GM10847 (cell line): Measurements from ENCODE around the gene VN1R5.

Source experiments
- POLR2A ChIP-seq: IDR thresholded peaks from 2 replicates; pipeline ENCODE4 v1.6.1; 2011; ENCODE audit not compliant: insufficient read length; ENCODE audit errors: extremely low read depth

The VN1R5 gene

DNA sequence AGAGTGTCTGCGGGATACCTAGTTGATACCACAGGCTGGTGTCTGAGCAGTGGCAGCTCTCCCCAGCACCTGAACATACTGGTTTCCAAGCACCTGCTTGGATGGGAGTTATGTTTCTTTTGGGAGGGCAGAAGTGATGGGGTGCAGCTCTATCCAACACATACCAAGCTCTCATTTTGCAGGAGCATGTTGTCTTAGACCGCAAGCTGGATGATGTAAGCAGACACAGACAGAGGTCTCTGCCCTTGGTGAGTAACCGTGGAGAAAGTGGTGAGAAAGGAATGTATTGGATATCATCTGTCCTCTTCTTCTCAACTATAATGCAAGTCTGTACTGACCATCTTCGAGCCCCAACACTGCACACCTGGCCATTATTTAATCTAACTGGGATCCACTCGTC, 38.4 kb downstream of the VN1R5 start:
- TF ChIP-seq POLR2A: no peak

DNA sequence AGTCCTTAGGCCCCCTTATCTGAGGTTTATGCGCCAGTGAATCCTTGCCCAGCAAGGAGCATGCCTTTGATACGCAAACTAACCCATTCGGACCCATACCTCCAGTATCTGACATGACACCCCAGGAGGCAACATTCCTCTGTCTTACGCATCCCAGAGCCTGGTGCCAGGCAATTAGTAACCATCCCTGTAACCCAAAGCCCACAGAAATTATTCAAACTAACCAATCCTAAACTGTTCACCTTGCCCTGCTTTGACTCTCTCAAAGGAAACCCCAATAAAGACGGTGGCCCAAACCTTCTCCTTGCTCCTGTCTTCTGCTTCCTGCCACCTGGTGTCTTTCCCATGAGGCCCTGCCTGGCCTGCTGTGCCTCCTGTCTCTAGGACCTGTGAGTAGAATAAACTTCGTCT, 39.4 kb downstream of the VN1R5 start:
- TF ChIP-seq POLR2A: no peak

DNA sequence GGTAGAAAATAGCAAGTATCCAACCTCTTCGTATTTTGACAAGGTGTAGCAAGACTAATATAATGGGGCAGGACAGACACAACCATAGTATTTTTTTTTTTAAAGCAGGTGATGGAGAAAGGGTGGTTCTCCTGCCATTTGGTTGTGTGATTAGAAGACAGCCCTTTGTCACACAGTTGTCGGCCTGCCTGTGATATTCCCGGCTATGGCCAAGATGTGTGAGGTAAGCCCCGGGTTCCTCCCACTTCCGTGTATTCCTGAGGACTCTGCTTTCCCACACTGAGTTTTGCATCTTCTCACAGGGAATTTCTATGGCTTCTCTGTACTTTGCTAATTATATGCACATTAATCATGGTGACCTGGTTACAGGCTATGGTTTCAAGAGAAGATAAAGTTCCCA, 39.9 kb downstream of the VN1R5 start:
- no peak for TF ChIP-seq POLR2A

DNA sequence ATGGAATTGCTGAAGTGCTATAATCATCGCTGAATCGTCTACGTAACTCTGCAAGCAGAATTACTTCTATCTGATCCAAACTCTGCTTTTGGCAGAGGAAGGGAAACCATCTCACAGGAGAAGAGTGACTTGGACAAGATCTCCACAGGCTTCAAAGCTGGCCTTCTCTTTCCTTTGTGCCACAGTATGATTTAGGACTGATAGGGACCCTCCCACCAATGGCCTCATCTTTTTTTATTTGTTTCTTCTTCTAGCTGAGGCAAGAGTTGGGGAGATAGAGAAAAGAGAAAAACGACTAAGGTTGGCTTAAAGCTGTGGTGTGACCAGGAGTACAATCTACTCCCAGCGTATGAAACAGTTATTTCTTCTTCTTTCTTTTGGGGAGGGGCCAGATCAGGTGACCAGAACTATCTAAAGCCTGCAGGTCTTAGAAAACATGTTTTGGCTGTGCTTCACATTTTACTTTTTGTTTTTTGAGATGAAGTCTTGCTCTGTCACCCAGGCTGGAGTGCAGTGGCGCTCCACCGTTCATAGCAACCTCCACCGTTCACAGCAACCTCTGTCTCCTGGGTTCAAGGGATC, 40.8 kb downstream of the VN1R5 start:
- TF ChIP-seq POLR2A: no peak

DNA sequence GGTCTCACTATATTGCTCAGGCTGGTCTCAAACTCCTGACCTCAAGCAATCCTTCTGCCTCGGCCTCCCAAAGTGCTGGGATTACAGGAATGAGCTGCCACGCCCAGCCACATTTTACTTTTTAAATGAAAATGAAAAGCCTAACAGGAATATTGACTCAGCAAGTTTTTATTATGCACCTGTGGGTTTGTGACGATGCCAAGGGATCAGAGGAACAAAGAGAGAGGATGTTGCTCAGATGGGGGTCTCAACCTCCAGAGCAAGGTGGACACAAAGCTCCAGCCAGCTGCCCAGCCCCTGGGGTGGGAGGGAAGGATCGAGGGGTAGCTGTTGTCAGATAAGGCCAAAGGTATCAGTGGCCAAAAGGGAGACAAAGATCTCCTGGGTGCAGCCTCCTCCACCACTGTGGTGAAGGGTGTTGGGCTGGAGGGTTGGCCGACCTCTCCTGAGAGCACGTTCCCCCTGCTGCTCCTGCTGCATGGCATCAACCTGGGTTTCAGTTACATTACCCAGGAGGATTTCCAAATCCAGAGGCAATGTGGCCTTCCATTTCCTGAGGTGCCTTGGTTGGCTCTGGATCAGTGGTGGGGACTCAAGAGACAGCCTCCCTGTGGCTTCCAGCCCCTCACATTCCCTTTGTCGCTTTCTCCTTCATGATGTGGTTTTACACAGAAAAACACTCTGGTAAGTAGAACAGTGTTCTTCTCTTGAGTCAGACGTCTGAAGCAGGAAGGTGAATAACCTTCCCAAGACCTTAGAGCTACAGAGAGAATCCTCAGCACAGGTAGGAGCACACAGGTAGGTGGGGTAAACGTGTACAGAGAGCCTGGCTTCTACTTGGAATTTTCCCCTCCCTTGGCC, 41.6 kb downstream of the VN1R5 start:
- no peak for TF ChIP-seq POLR2A

DNA sequence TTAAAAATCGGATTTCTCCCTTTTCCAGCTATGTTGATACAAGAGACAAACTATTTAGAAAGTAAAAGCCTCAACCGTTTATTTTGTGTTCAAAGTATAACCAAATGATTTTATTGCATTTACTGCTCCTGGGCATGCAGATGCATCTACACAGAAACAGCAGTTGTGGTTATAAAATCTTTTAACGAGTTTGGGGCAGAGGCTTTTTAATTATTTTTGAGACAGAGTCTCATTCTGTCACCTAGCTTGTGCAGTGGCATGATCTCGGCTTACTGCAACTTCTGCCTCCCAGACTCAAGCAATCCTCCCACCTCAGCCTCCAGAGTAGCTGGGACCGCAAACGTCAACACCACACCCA, 42.2 kb downstream of the VN1R5 start:
- TF ChIP-seq POLR2A: no peak

DNA sequence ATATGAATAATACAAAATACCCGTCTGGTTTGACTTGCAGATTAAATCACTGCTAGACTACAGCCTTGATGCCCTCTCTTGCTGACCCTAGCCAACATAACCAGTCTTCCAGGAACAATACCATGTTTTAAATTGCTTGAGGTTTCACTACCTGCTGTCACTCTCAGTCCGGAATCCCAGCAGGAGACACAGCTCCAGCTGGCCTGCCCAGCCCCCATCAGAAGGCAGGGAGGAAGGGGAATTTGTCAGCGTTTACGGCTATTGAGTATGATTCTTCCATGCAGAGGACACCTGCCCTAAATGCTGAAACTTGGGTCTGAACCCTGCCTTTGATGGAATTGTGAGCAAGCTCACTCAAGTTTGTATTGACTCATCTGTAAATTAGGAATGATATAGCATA, 42.8 kb downstream of the VN1R5 start:
- no peak for TF ChIP-seq POLR2A

DNA sequence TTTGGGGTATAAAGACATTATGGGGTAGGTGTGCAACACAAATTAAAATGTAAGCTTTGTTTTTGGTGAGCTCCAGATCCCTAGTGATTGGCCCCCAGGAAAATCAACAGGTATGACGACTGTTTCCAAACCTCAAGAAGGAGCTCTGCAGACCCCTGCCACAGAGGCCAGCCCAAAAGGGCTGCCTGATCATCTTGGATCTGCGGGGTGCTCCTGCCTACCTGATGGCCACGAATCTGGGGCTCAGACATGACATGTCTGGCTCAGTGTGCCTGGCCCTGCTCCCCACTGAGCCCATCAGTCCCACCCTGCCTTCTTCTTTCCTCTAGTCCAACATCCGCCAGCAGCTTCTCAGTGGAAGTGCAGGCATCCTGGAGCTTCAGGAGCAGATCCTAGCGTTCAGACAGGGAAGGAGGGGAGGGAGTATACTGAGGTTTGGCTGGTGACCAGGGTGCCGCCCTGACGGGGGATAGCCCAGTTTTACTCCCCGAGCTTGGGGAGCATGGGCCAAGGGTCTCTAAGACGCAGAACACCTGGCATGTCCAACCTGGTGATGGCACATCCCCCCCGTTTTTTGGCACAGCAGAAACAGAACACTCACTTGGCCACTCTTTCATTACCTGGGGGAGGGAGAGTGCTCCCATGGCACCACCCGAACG, 44.0 kb downstream of the VN1R5 start:
- no peak for TF ChIP-seq POLR2A

DNA sequence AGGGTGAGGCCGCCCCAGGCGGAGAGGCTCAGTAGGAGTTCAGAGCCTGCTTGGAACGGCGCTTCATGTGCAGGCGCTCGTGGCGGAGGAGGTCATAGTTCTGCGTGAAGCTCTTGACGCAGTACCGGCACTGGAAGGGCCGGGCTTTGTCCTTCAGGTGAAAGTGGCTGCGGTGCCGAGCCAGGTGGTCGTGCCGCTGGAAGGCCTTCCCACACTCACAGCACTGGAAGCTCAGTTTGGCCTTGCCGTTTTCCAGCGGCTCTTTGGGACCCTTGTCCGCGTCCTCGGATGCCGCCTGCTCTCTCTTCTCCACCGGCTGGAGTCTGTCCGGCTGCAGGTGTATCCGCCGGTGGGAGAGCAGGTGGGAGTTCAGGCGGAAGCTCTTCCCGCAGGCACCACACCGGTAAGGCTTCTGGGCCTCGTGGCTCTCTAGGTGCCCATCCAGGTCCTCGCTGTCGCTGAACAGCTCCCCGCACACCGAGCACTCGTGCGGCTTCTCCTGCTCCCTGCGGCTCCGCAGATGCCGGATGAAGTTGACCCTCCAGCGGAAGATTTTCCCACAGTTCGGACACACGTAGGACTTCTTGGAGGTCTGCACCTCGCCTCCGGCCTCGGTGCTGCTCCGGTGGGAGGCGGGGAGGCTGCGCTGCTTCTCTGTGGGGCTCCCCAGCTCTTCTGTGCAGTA, 44.8 kb downstream of the VN1R5 start:
- no peak for TF ChIP-seq POLR2A

DNA sequence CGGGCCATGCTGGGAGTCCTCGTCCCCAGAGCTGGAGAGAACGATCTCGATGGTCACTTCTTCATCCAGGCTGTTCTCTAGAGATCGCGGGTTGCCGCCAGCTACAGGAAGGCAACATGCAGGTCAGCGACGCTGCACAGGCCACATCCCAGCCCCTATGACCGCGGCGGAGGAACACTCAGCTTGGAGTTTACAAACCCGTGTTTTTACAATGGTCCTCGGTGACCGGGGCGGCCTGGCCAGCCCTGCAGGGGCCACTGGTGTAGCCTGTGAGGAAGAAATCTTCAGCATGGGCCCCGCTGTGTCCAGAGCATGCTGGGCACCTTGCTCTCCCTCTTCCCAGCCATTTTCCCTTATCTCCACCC, 45.3 kb downstream of the VN1R5 start:
- TF ChIP-seq POLR2A: no peak

DNA sequence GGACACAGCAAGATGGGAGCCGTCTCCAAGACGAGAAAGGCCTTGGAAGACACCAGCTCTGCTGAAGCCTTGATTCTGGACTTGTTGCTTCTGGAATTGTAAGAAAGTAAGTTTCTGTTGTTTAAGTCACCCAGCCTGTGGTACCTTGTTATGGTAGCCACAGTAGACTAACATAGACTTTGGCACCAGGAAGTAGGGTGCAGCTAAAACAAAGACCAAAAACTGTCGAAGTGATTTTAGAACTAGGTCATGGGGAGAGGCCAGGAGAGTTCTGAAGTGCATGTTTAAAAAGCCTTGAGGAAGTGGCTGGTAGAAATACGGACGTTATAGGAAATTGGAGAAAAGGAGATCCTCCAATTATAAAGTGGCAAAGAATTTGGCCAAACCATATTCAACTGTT, 47.3 kb downstream of the VN1R5 start:
- no peak for TF ChIP-seq POLR2A

DNA sequence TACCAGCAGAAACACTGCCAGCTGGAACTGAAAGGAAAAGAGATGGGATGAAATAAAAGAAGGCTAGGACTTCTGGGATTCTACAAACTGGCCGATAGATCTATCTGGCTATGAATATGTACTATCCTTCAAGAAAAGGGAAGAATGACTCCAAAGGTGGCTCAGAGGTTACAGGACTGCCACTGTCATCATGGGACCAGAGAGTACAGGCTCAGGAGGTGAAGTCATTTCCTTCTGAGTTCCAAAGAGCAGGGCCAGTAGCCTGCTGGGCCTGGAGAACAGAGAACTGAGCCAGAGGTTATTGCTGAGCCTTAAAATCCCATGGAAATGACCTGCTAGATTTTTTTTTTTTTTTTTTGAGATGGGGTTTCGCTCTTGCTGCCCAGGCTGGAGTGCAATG, 48.2 kb downstream of the VN1R5 start:
- TF ChIP-seq POLR2A: no peak
